HG03432 (cell line): ENCODE data around the gene PROSER2.

Source experiments
- ATAC-seq: cut with Tn5 transposase; IDR thresholded peaks from one replicate; pipeline ENCODE4 v1.9.1; 2021; ENCODE audit warnings: mild to moderate bottlenecking, moderate library complexity; ENCODE audit not compliant: unreplicated experiment

The PROSER2 gene

GRCh38 chr10:11902646-11903045 lies 79.5 kb downstream of the PROSER2 start:
- no peak for ATAC-seq

- no peak for ATAC-seq
Measured at GRCh38 chr10:11906714-11907113, 83.6 kb downstream of the PROSER2 start.

- no peak for ATAC-seq
Measured at GRCh38 chr10:11907914-11908313, 84.8 kb downstream of the PROSER2 start.

GRCh38 chr10:11908536-11908935 lies 85.4 kb downstream of the PROSER2 start:
- ATAC-seq, result no peak

GRCh38 chr10:11908991-11909390 lies 85.8 kb downstream of the PROSER2 start:
- no peak for ATAC-seq

GRCh38 chr10:11909618-11910017 lies 86.5 kb downstream of the PROSER2 start:
- ATAC-seq, result no peak

- ATAC-seq, result no peak
Measured at GRCh38 chr10:11910102-11910501, 86.9 kb downstream of the PROSER2 start.

GRCh38 chr10:11913079-11913641 lies 90.0 kb downstream of the PROSER2 start:
- no peak for ATAC-seq

GRCh38 chr10:11918384-11918783 lies 95.2 kb downstream of the PROSER2 start:
- ATAC-seq, result no peak

- ATAC-seq, result no peak
Measured at GRCh38 chr10:11919271-11919670, 96.1 kb downstream of the PROSER2 start.
